H1 (cell line): ENCODE results near the gene RAD51B. TPM values are rescaled to one million over a fixed set of nuclear protein-coding genes. Genes with fewer than 3 reads are reported as not detected.

Experiments used
- CTCF ChIA-PET: fragments of 300-600 bp; sonication (Branson Sonifier 250); formaldehyde crosslinking; loops from one replicate; lab custom pipeline; 2021; ENCODE audit not compliant: partially characterized antibody; lab: Charles Lee
- POLR2A ChIA-PET: fragments of 300-600 bp; sonication (Branson Sonifier 250); formaldehyde crosslinking; loops from one replicate; lab custom pipeline; 2021; ENCODE audit warnings: inconsistent platforms; ENCODE audit not compliant: partially characterized antibody; lab: Charles Lee
- DNase-seq, 2 experiments: peaks; one replicate each; pipeline versions ENCODE4 v3.0.0 to v3.0.0-alpha.2; 2010 to 2022; ENCODE audit warnings: low spot score in 2 of 2, low read depth in 1 of 2, mixed read lengths in 1 of 2
- FAIRE-seq: peaks from 2 replicates; lab custom pipeline; 2011; peaks lifted over from hg19 to GRCh38; lab: Jason Lieb, UNC
- H2AFZ ChIP-seq: 2 replicates; pipeline ENCODE4 v1.8.1; 2012; ENCODE audit warnings: low read length, inconsistent platforms
- H2AK5ac ChIP-seq: 2 replicates; pipeline ENCODE4 v1.6.1; 2013; ENCODE audit warnings: low read depth, low read length
- H2BK120ac ChIP-seq: replicated peaks from 2 replicates; pipeline ENCODE3; 2013; ENCODE audit warnings: low read depth, low read length, inconsistent platforms
- H2BK12ac ChIP-seq: 2 replicates; pipeline ENCODE4 v1.6.1; 2013; ENCODE audit warnings: low read depth, low read length
- H2BK15ac ChIP-seq: 2 replicates; pipeline ENCODE4 v1.6.1; 2013; ENCODE audit warnings: low read length
- H2BK20ac ChIP-seq: 2 replicates; pipeline ENCODE4 v1.6.1; 2013; ENCODE audit warnings: low read length
- H2BK5ac ChIP-seq: 2 replicates; pipeline ENCODE4 v1.6.1; 2013; ENCODE audit warnings: low read depth, low read length
- H3K14ac ChIP-seq: 2 replicates; pipeline ENCODE4 v1.6.1; 2013; ENCODE audit warnings: inconsistent platforms; ENCODE audit not compliant: insufficient read length
- H3K18ac ChIP-seq: 2 replicates; pipeline ENCODE4 v1.6.1; 2013; ENCODE audit warnings: low read length; ENCODE audit errors: extremely low read depth
- H3K23ac ChIP-seq: 2 replicates; pipeline ENCODE4 v1.6.1; 2013; ENCODE audit warnings: inconsistent platforms; ENCODE audit not compliant: insufficient read length
- H3K23me2 ChIP-seq: 2 replicates; pipeline ENCODE4 v1.6.1; 2013; ENCODE audit warnings: low read depth, low read length
- H3K27ac ChIP-seq: 2 replicates; pipeline ENCODE4 v1.6.1; 2011; ENCODE audit warnings: low read depth, low read length, inconsistent platforms
- H3K27me3 ChIP-seq, 4 experiments: replicated peaks in 1 of 4; 1 replicate in 1 of 4; 2 replicates in 3 of 4; pipeline versions ENCODE4 v1.6.1 to v1.8.1; 2011 to 2013; ENCODE audit warnings: low read length in 3 of 4, mild to moderate bottlenecking in 3 of 4, inconsistent platforms in 2 of 4, mixed read lengths in 2 of 4, moderate library complexity in 1 of 4; ENCODE audit not compliant: control insufficient read depth in 3 of 4, insufficient read depth in 3 of 4; ENCODE audit errors: extremely low read depth in 1 of 4
- H3K36me3 ChIP-seq, 4 experiments: 2 replicates each; pipeline versions ENCODE4 v1.6.1 to v1.8.1; 2011 to 2013; ENCODE audit warnings: mild to moderate bottlenecking in 4 of 4, low read length in 3 of 4, moderate library complexity in 2 of 4, control low read depth in 1 of 4, inconsistent platforms in 1 of 4; ENCODE audit not compliant: insufficient read depth in 4 of 4, control insufficient read depth in 2 of 4
- H3K4ac ChIP-seq: replicated peaks from 2 replicates; pipeline ENCODE3; 2013; ENCODE audit warnings: low read length, low read depth, mixed read lengths, inconsistent platforms; ENCODE audit not compliant: insufficient read length
- H3K4me1 ChIP-seq, 4 experiments: replicated peaks in 1 of 4; 1 replicate in 1 of 4; 2 replicates in 3 of 4; pipeline versions ENCODE4 v1.6.1 to v1.8.1; 2011 to 2013; ENCODE audit warnings: low read length in 3 of 4, inconsistent platforms in 2 of 4, mixed read lengths in 1 of 4; ENCODE audit not compliant: insufficient read depth in 4 of 4, control insufficient read depth in 3 of 4
- H3K4me2 ChIP-seq, 2 experiments: 2 replicates each; pipeline versions ENCODE4 v1.6.1 to v1.8.1; 2011 to 2013; ENCODE audit warnings: low read depth in 2 of 2, low read length in 2 of 2, control low read depth in 1 of 2, inconsistent platforms in 1 of 2, mild to moderate bottlenecking in 1 of 2; ENCODE audit not compliant: insufficient read depth in 1 of 2
- H3K4me3 ChIP-seq, 4 experiments: fragments of 200-600, 300-600 bp in 1 of 4; sonication (generic), shearing (Covaris generic), sonication (Bioruptor Twin) in 1 of 4; 2 replicates each; pipeline versions ENCODE4 v1.5.1 to v1.8.1; 2011 to 2016; ENCODE audit warnings: low read length in 4 of 4, low read depth in 3 of 4, control low read depth in 2 of 4, inconsistent platforms in 2 of 4, mild to moderate bottlenecking in 2 of 4, mixed read lengths in 1 of 4, moderate library complexity in 1 of 4; ENCODE audit not compliant: insufficient read depth in 2 of 4; ENCODE audit errors: extremely low read depth in 1 of 4
- H3K56ac ChIP-seq: replicated peaks from 2 replicates; pipeline ENCODE3; 2013; ENCODE audit warnings: low read depth, mild to moderate bottlenecking, mixed read lengths, low read length, inconsistent platforms; ENCODE audit not compliant: insufficient read length
- H3K79me1 ChIP-seq: 2 replicates; pipeline ENCODE4 v1.6.1; 2013; ENCODE audit warnings: low read depth, low read length, control low read depth
- H3K79me2 ChIP-seq, 2 experiments: 2 replicates each; pipeline versions ENCODE4 v1.6.1 to v1.8.1; 2012 to 2013; ENCODE audit warnings: low read length in 2 of 2, mild to moderate bottlenecking in 2 of 2, inconsistent platforms in 1 of 2; ENCODE audit not compliant: insufficient read depth in 2 of 2, control insufficient read depth in 1 of 2
- H3K9ac ChIP-seq, 4 experiments: replicated peaks in 1 of 4; 1 replicate in 1 of 4; 2 replicates in 3 of 4; pipeline versions ENCODE4 v1.6.1 to v1.8.1; 2011 to 2013; ENCODE audit warnings: low read depth in 3 of 4, low read length in 3 of 4, control low read depth in 2 of 4, mild to moderate bottlenecking in 2 of 4, moderate library complexity in 2 of 4, inconsistent platforms in 1 of 4; ENCODE audit errors: extremely low read depth in 1 of 4
- H3K9me3 ChIP-seq, 2 experiments: 2 replicates each; pipeline versions ENCODE4 v1.6.1 to v1.8.1; 2012 to 2013; ENCODE audit warnings: mild to moderate bottlenecking in 2 of 2, moderate library complexity in 2 of 2, control low read depth in 1 of 2, inconsistent platforms in 1 of 2, low read depth in 1 of 2, low read length in 1 of 2, mixed read lengths in 1 of 2; ENCODE audit not compliant: insufficient read depth in 2 of 2
- H4K20me1 ChIP-seq, 2 experiments: replicated peaks in 1 of 2; 2 replicates each; pipeline versions ENCODE3 to v1.8.1; 2011 to 2013; ENCODE audit warnings: inconsistent platforms in 2 of 2, low read length in 2 of 2, mild to moderate bottlenecking in 1 of 2; ENCODE audit not compliant: insufficient read depth in 2 of 2, control insufficient read depth in 1 of 2
- H4K5ac ChIP-seq: 2 replicates; pipeline ENCODE4 v1.6.1; 2013; ENCODE audit warnings: low read length, low read depth, mixed read lengths, inconsistent platforms; ENCODE audit not compliant: insufficient read length
- H4K8ac ChIP-seq: 2 replicates; pipeline ENCODE4 v1.8.0; 2013; ENCODE audit warnings: mild to moderate bottlenecking, moderate library complexity, low read length, inconsistent platforms; ENCODE audit not compliant: insufficient read depth; ENCODE audit errors: extremely low read depth
- H4K91ac ChIP-seq: replicated peaks from 2 replicates; pipeline ENCODE3; 2013; ENCODE audit warnings: low read length, mixed read lengths, inconsistent platforms; ENCODE audit not compliant: insufficient read length
- CBX5 ChIP-seq: fragments of 300-800, 300-1000 bp; sonication (generic); IDR thresholded peaks from 2 replicates; pipeline ENCODE4 v1.7.1; 2016; ENCODE audit warnings: antibody characterized with exemption, low read length, low read depth
- CTCF ChIP-seq, 3 experiments: IDR thresholded peaks; 1 replicate in 2 of 3; 2 replicates in 1 of 3; pipeline versions ENCODE4 v1.5.1 to v1.6.1; 2011; ENCODE audit warnings: low read length in 3 of 3, mild to moderate bottlenecking in 3 of 3, inconsistent platforms in 2 of 3, low read depth in 1 of 3, moderate library complexity in 1 of 3; ENCODE audit not compliant: insufficient read depth in 1 of 3; ENCODE audit errors: control extremely low read depth in 1 of 3
- E2F6 ChIP-seq: IDR thresholded peaks from 2 replicates; pipeline ENCODE4 v1.6.1; 2012; ENCODE audit warnings: inconsistent platforms
- KDM1A ChIP-seq: fragments of 200-600, 300-600 bp; sonication (generic); IDR thresholded peaks from 2 replicates; pipeline ENCODE4 v1.7.1; 2016; ENCODE audit warnings: mild to moderate bottlenecking, low read length, borderline replicate concordance
- MAX ChIP-seq: IDR thresholded peaks from 2 replicates; pipeline ENCODE4 v1.6.1; 2012; ENCODE audit warnings: inconsistent platforms
- SP2 ChIP-seq: IDR thresholded peaks from 2 replicates; pipeline ENCODE4 v1.6.1; 2012; ENCODE audit warnings: mild to moderate bottlenecking, low read length, inconsistent platforms
- SRF ChIP-seq: IDR thresholded peaks from 2 replicates; pipeline ENCODE4 v1.6.1; 2011; ENCODE audit warnings: mild to moderate bottlenecking, low read depth, low read length, moderate library complexity
- TBP ChIP-seq: IDR thresholded peaks from 2 replicates; pipeline ENCODE4 v1.6.1; 2011; ENCODE audit warnings: low read depth, low read length, improper control_type of control experiment
- ZNF274 ChIP-seq: IDR thresholded peaks from 2 replicates; pipeline ENCODE4 v1.7.0; 2012; ENCODE audit warnings: low read length, borderline replicate concordance; ENCODE audit errors: extremely low read depth
- WGBS, 2 experiments: shearing (Covaris generic) in 1 of 2; methylation state at CpG; one replicate each; pipeline versions ENCODE4 v1.1.6 to v1.1.7; 2013 to 2015; ENCODE audit warnings: low lambda C conversion rate in 2 of 2, mixed read lengths in 2 of 2, inconsistent platforms in 1 of 2, low coverage in 1 of 2, missing lambda C conversion rate in 1 of 2; ENCODE audit not compliant: insufficient replicate concordance in 2 of 2, insufficient coverage in 1 of 2, insufficient read length in 1 of 2; ENCODE audit errors: extremely low coverage in 1 of 2, missing lambda C conversion rate in 1 of 2; 5-methylcytosine and 5-hydroxymethylcytosine counted together
- polyA plus RNA-seq, 7 experiments: library from polyadenylated mRNA; depleted of rRNA in 3 of 7; stranded (reverse) in 5 of 7; unstranded in 2 of 7; fragments of >200 nt in 5 of 7; fragments of 200-250 nt in 2 of 7; gene quantifications; 1 replicate in 5 of 7; 2 replicates in 1 of 7; 4 replicates in 1 of 7; pipeline versions ENCODE4 v1.2.1 to v1.2.3, GENCODE V29; 2011 to 2013; ENCODE audit warnings: missing spikeins in 2 of 7, mixed read lengths in 2 of 7
- total RNA-seq: library from RNA; stranded (reverse); fragmentation: NEBNext Ultra II Directional; extraction: Animal tissue kit (Norgen Biotek cat#: 25700); gene quantifications from 2 replicates; pipeline ENCODE4 v1.2.1, GENCODE V29; 2021

Gene RAD51B
- total and polyA plus RNA-seq, 2 of the 8 experiments (the other 6 are each of a cell fraction or from before 2014, with no cell fraction given): 3.9 to 14.9 TPM

GRCh38 chr14:68487805-68488590 is 668.4 kb downstream of the RAD51B start:
- H3K9ac ChIP-seq: no peak overlapping the region
- H2AK5ac ChIP-seq: no peak overlapping the region
- H3K4ac ChIP-seq: no peak overlapping the region
- H3K56ac ChIP-seq: no peak overlapping the region
- H3K23ac ChIP-seq: no peak overlapping the region
- no peak overlapping the region for H2BK5ac ChIP-seq
- FAIRE-seq: no peak
- no peaks in the 10 kb centered on the region for H4K20me1 ChIP-seq
- no peak overlapping the region for H3K4me2 ChIP-seq
- no peak overlapping the region for H2BK120ac ChIP-seq
- H3K79me1 ChIP-seq: no peaks in the 10 kb centered on the region
- 94% methylated on average over 3 of the region's 3 CpGs; no CpG with 5 or more reads in 1 of the 2 experiments for WGBS, 2 experiments
- H2BK12ac ChIP-seq: no peak overlapping the region
- no peak overlapping the region for H4K5ac ChIP-seq
- H2AFZ ChIP-seq: no peak overlapping the region
- H3K79me2 ChIP-seq: no peaks in the 10 kb centered on the region
- H3K14ac ChIP-seq: no peak overlapping the region
- no peak overlapping the region for H4K8ac ChIP-seq
- H2BK20ac ChIP-seq: no peak overlapping the region
- no peak overlapping the region for H3K18ac ChIP-seq
- peaks cover 2 to 6% (median 5%) of the 10 kb centered on the region in 4 experiments; a peak in 5 of 7 replicates for H3K4me1 ChIP-seq
- H3K27ac ChIP-seq: no peak overlapping the region
- H3K4me3 ChIP-seq: no peak overlapping the region
- no peak overlapping the region for H2BK15ac ChIP-seq
- POLR2A ChIA-PET: no interaction called here
- no peaks in the 10 kb centered on the region for H3K27me3 ChIP-seq
- CTCF ChIA-PET: interaction anchor here (1.1 kb wide), 1 partner anchor 239 kb away, joined by 5 read pairs; no protein-coding TSS in a partner anchor
- no peak for DNase-seq
- no peaks in the 10 kb centered on the region for H3K23me2 ChIP-seq
- TF ChIP-seq KDM1A: no peak
- TF ChIP-seq CTCF (IDR thresholded peaks at IDR 0.05; ENCODE audit: control extremely low read depth in 1 of 3, insufficient read depth in 1 of 3, low read depth in 1 of 3, low read length in 3 of 3): no peak
- TF ChIP-seq SRF: no peak
- TF ChIP-seq CBX5: no peak
- TF ChIP-seq E2F6: no peak
- TF ChIP-seq ZNF274: no peak
- TF ChIP-seq MAX: no peak
- no peak for TF ChIP-seq TBP
- TF ChIP-seq SP2: no peak
- no peaks in the 10 kb centered on the region for H3K9me3 ChIP-seq
- no peaks in the 10 kb centered on the region for H3K36me3 ChIP-seq
- no peak overlapping the region for H4K91ac ChIP-seq
